ENCODE data around the gene NDE1. TPM values are rescaled to one million over a fixed set of nuclear protein-coding genes. Genes with fewer than 3 reads are reported as not detected.
A peak's percentile ranks its signal among the peaks of the same experiment; 100 is the strongest.
"Not testable (repeated sequence)": the region's sequence is repeated elsewhere in the genome, so short reads cannot be mapped to it uniquely, and the experiment has no call there.

The NDE1 gene
- total RNA-seq, 4 donors from 2014 or later = 22.4 to 40.6 (median 31.4) TPM

- H3K9me3 ChIP-seq = no peaks in the 10 kb centered on the region
- H3K4me1 ChIP-seq = peaks cover 15 to 45% (median 20%) of the 10 kb centered on the region in 3 donors
- intact Hi-C loops (cut with DNase I) = no loop called here
- no peak overlapping the region for H3K27ac ChIP-seq
- TF ChIP-seq POLR2A (IDR thresholded peaks at IDR 0.05) (no peak), CTCF (IDR thresholded peaks at IDR 0.05) (no peak)
- no peak for DNase-seq
- WGBS, 2 donors = 62 to 68% methylated on average over 7 of the region's 7 CpGs
- peaks cover 0 to 7% (median 0%) of the 10 kb centered on the region in 3 donors for H3K36me3 ChIP-seq
- H3K27me3 ChIP-seq = no peaks in the 10 kb centered on the region
- H3K4me3 ChIP-seq = no peak overlapping the region
These were observed 2.6 kb upstream of the NDE1 start for GRCh38 chr16:15647294-15648014.

GRCh38 chr16:15648135-15648730 is 1.8 kb upstream of the NDE1 start:
- TF ChIP-seq CTCF (IDR thresholded peaks at IDR 0.05) (no peak), POLR2A (IDR thresholded peaks at IDR 0.05) (no peak)
- Histone ChIP-seq H3K27ac (no peak overlapping the region), H3K9me3 (no peaks in the 10 kb centered on the region), H3K4me3 (no peak overlapping the region), H3K36me3 (peaks cover 0 to 11% (median 0%) of the 10 kb centered on the region in 3 donors), H3K27me3 (no peaks in the 10 kb centered on the region), H3K4me1 (peaks cover 20 to 52% (median 22%) of the 10 kb centered on the region in 3 donors)
- DNase-seq = no peak
- intact Hi-C loops (cut with DNase I) = no loop called here
- WGBS, 2 donors = 87 to 92% methylated on average over 9 of the region's 9 CpGs

GRCh38 chr16:15649311-15649710 is 734 bp upstream of the NDE1 start:
- H3K27ac ChIP-seq = peak overlapping the region; percentile 96 to 99 (median 97)
- intact Hi-C loops (cut with DNase I); H3K9me3 ChIP-seq; DNase-seq; H3K27me3 ChIP-seq: not testable (repeated sequence)
- whole genome bisulfite sequencing, 2 donors = 62 to 72% methylated on average over 9 to 10 of the region's 17 CpGs
- H3K4me1 ChIP-seq = peaks cover 23 to 54% (median 26%) of the 10 kb centered on the region in 3 donors
- H3K4me3 ChIP-seq = peak overlapping the region; percentile 86 to 98 (median 96)
- H3K36me3 ChIP-seq = peaks cover 0 to 11% (median 0%) of the 10 kb centered on the region in 3 donors

- WGBS, 2 donors = 0% methylated on average over 6 to 11 of the region's 14 CpGs
- intact Hi-C loops (cut with DNase I) = no loop called here
- H3K27ac ChIP-seq = peak overlapping the region; percentile 96 to 99 (median 97)
- peak overlapping the region; percentile 86 to 98 (median 96) for H3K4me3 ChIP-seq
- no peak for DNase-seq
- H3K4me1 ChIP-seq = peaks cover 23 to 54% (median 26%) of the 10 kb centered on the region in 3 donors
- peaks cover 0 to 11% (median 0%) of the 10 kb centered on the region in 3 donors for H3K36me3 ChIP-seq
- H3K27me3 ChIP-seq = no peaks in the 10 kb centered on the region
- H3K9me3 ChIP-seq = no peaks in the 10 kb centered on the region
- TF ChIP-seq POLR2A (IDR thresholded peaks at IDR 0.05) = no peak
- no peak for TF ChIP-seq CTCF (IDR thresholded peaks at IDR 0.05)
These were observed 372 bp upstream of the NDE1 start for GRCh38 chr16:15649727-15650018.

- 1% methylated on average over 11 to 18 of the region's 18 CpGs for WGBS, 2 donors
These were observed 690 bp downstream of the NDE1 start for GRCh38 chr16:15650698-15651171.

More at GRCh38 chr16:15650698-15651171, 690 bp downstream of the NDE1 start:
- peaks cover 0 to 11% (median 0%) of the 10 kb centered on the region in 3 donors for H3K36me3 ChIP-seq
- H3K4me3 ChIP-seq = peak overlapping the region; percentile 86 to 98 (median 96)
- H3K27ac ChIP-seq = peak overlapping the region; percentile 96 to 99 (median 97)
- peaks cover 23 to 52% (median 26%) of the 10 kb centered on the region in 3 donors for H3K4me1 ChIP-seq
- no peaks in the 10 kb centered on the region for H3K27me3 ChIP-seq
- intact Hi-C loops (cut with DNase I) = no loop called here
- TF ChIP-seq POLR2A (IDR thresholded peaks at IDR 0.05) (no peak), CTCF (IDR thresholded peaks at IDR 0.05) (no peak)
- DNase-seq = no peak
- H3K9me3 ChIP-seq = no peaks in the 10 kb centered on the region
